Peyer's patch (tissue), 4 donors: ENCODE data around the gene DMBX1.

Experiments used
- POLR2A ChIP-seq, 2 donors: fragments of 450-650 bp; IDR thresholded peaks; one replicate each; pipeline ENCODE4 v1.5.1; 2017; ENCODE audit warnings: antibody characterized with exemption in 2 of 2, mild to moderate bottlenecking in 2 of 2, moderate library complexity in 2 of 2
- TF ChIP-seq, protein P1 (sequence below), 6 experiments: fragments of 450-650 bp in 4 of 6; fragments of 200-600 bp in 2 of 6; sonication (generic) in 1 of 6; IDR thresholded peaks; one replicate each; pipeline ENCODE4 v1.5.1; 2017 to 2019; ENCODE audit warnings: antibody characterized with exemption in 6 of 6, mild to moderate bottlenecking in 3 of 6, moderate library complexity in 1 of 6

DNA sequence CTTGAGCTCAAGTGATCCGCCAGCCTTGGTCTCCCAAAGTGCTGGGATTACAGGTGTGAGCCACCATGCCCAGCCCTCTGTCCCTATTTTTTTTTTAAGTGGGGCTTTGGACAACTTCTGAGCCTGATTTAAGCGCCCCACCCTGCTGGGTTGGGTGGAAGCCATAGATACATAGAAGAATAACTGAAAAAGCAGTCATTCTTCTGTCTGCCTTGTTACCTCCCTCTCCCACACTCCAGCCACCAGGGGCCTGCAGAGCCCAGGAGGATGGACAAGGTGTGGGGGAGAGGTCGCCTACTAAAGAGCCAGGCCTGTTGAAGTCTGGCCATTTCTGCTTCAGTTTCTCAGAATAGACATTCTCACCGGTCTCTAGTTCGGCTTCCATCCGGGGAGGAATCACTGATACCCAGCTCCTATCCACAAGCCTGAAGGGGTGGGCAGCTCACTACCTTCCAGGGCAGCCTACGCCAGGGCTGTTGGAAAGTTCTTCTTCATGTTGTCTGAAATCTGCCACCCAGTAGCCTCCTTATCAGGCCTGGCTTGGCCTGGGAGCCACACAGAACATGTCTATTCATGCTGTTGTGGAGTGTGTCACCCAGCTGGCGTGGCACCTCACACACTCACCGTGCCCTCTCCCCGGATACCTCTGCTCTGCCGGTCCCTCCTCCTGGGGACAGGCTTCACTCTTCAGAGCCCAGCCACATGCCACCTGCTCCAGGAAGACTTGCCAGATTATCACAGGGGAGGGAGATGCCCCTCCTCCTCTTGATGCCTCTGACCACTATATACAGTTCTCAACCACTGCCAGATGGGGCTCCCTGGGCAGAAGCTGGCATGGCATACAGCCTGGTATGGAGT lies 34.1 kb downstream of the DMBX1 start:
- no peak for TF ChIP-seq POLR2A (IDR thresholded peaks at IDR 0.05)
- TF ChIP-seq, protein P1, sequence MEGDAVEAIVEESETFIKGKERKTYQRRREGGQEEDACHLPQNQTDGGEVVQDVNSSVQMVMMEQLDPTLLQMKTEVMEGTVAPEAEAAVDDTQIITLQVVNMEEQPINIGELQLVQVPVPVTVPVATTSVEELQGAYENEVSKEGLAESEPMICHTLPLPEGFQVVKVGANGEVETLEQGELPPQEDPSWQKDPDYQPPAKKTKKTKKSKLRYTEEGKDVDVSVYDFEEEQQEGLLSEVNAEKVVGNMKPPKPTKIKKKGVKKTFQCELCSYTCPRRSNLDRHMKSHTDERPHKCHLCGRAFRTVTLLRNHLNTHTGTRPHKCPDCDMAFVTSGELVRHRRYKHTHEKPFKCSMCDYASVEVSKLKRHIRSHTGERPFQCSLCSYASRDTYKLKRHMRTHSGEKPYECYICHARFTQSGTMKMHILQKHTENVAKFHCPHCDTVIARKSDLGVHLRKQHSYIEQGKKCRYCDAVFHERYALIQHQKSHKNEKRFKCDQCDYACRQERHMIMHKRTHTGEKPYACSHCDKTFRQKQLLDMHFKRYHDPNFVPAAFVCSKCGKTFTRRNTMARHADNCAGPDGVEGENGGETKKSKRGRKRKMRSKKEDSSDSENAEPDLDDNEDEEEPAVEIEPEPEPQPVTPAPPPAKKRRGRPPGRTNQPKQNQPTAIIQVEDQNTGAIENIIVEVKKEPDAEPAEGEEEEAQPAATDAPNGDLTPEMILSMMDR (IDR thresholded peaks at IDR 0.05): no peak
